PFSK-1 (cell line): Measurements from ENCODE around the gene SSR2.

ENCODE experiments used
- FOXP2 ChIP-seq: optimal IDR thresholded peaks from 2 replicates; pipeline ENCODE3; 2011; ENCODE audit warnings: borderline replicate concordance, control low read depth, inconsistent platforms; ENCODE audit not compliant: insufficient read depth; ENCODE audit errors: extremely low read length, extremely low read depth
- POLR2AphosphoS5 ChIP-seq: IDR thresholded peaks from 2 replicates; pipeline ENCODE4 v1.6.1; 2012; ENCODE audit warnings: low read depth, mild to moderate bottlenecking, control low read depth, low read length, moderate library complexity
- SIN3A ChIP-seq: IDR thresholded peaks from 2 replicates; pipeline ENCODE4 v1.6.1; 2012; ENCODE audit warnings: mild to moderate bottlenecking, low read length, moderate library complexity, borderline replicate concordance; ENCODE audit not compliant: insufficient read depth
- TAF1 ChIP-seq: IDR thresholded peaks from 2 replicates; pipeline ENCODE4 v1.6.1; 2012; ENCODE audit warnings: low read length, control low read depth, borderline replicate concordance; ENCODE audit not compliant: insufficient read depth
- TF ChIP-seq, protein P1 (sequence below), 2 experiments: IDR thresholded peaks; 2 replicates each; pipeline versions ENCODE4 v1.6.1 to v1.8.0; 2011 to 2012; ENCODE audit warnings: low read depth in 2 of 2, low read length in 2 of 2, control low read depth in 1 of 2, inconsistent platforms in 1 of 2, mild to moderate bottlenecking in 1 of 2, moderate library complexity in 1 of 2; ENCODE audit not compliant: insufficient read depth in 1 of 2

DNA sequence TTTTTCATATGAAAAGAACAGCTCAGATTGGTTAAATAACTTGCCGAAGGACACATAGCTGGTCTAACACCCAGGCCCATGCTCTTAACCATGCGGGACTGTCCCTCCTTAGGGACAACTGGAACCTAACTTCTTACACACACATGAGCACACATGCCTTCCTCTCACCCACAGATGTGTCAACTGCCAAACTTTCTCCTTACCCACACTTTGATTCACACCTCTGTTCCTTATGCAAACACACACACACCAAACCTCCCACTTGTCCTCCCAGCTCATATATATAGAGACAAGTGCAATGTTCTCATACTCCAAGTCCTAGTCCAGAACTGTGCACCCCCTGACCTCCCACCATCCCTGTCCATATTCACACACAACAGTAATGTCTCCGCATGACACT lies 44.5 kb upstream of the SSR2 start:
- no peak for TF ChIP-seq POLR2AphosphoS5
- no peak for TF ChIP-seq TAF1
- no peak for TF ChIP-seq SIN3A
- TF ChIP-seq, protein P1, sequence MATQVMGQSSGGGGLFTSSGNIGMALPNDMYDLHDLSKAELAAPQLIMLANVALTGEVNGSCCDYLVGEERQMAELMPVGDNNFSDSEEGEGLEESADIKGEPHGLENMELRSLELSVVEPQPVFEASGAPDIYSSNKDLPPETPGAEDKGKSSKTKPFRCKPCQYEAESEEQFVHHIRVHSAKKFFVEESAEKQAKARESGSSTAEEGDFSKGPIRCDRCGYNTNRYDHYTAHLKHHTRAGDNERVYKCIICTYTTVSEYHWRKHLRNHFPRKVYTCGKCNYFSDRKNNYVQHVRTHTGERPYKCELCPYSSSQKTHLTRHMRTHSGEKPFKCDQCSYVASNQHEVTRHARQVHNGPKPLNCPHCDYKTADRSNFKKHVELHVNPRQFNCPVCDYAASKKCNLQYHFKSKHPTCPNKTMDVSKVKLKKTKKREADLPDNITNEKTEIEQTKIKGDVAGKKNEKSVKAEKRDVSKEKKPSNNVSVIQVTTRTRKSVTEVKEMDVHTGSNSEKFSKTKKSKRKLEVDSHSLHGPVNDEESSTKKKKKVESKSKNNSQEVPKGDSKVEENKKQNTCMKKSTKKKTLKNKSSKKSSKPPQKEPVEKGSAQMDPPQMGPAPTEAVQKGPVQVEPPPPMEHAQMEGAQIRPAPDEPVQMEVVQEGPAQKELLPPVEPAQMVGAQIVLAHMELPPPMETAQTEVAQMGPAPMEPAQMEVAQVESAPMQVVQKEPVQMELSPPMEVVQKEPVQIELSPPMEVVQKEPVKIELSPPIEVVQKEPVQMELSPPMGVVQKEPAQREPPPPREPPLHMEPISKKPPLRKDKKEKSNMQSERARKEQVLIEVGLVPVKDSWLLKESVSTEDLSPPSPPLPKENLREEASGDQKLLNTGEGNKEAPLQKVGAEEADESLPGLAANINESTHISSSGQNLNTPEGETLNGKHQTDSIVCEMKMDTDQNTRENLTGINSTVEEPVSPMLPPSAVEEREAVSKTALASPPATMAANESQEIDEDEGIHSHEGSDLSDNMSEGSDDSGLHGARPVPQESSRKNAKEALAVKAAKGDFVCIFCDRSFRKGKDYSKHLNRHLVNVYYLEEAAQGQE (IDR thresholded peaks at IDR 0.05; ENCODE audit: insufficient read depth in 1 of 2, low read depth in 2 of 2, low read length in 2 of 2), result no peak
- TF ChIP-seq FOXP2, result no peak
